IMR-90 (cell line): ENCODE measurements around the gene ARL14. TPM values are rescaled to one million over a fixed set of nuclear protein-coding genes. Genes with fewer than 3 reads are reported as not detected.

Experiments used
- ATAC-seq: fragments of 200-7000 bp; cut with Tn5 transposase; 2 replicates; pipeline ENCODE4 v1.9.1; 2020; ENCODE audit warnings: low read depth, mild to moderate bottlenecking, moderate library complexity
- BruUV-seq: library from RNA; stranded (reverse); fragments of 400-500 nt; replicated peaks from 2 replicates; lab custom pipeline; 2021; lab: Mats Ljungman, UMichigan
- CTCF ChIA-PET: fragments of 300-600 bp; formaldehyde crosslinking; extraction: SDS; loops from one replicate; lab custom pipeline; 2021; ENCODE audit warnings: antibody characterized with exemption; lab: Yijun Ruan, JAX
- POLR2A ChIA-PET: fragments of 300-600 bp; sonication (Branson Sonifier 250); formaldehyde crosslinking; loops from one replicate; lab custom pipeline; 2022; ENCODE audit warnings: antibody characterized with exemption; ENCODE audit not compliant: unreplicated experiment; lab: Charles Lee
- DNase-seq: peaks from one replicate; pipeline ENCODE4 v3.0.0; 2013
- H2AFZ ChIP-seq: replicated peaks from 2 replicates; pipeline ENCODE3; 2013; ENCODE audit warnings: low read length, mild to moderate bottlenecking; ENCODE audit not compliant: poor library complexity
- H2AK5ac ChIP-seq: 2 replicates; pipeline ENCODE4 v1.6.1; 2013; ENCODE audit warnings: low read depth, low read length, inconsistent platforms
- H2AK9ac ChIP-seq: replicated peaks from 2 replicates; pipeline ENCODE3; 2013; ENCODE audit warnings: mild to moderate bottlenecking, low read depth, low read length, moderate library complexity; ENCODE audit not compliant: poor library complexity
- H2BK120ac ChIP-seq: 2 replicates; pipeline ENCODE4 v1.6.1; 2013; ENCODE audit warnings: low read depth, low read length, inconsistent platforms
- H2BK15ac ChIP-seq: 3 replicates; pipeline ENCODE4 v1.6.1; 2013; ENCODE audit warnings: low read depth, low read length, inconsistent platforms
- H2BK20ac ChIP-seq: 2 replicates; pipeline ENCODE4 v1.6.1; 2013; ENCODE audit warnings: low read depth, mild to moderate bottlenecking, inconsistent platforms, low read length, moderate library complexity
- H2BK5ac ChIP-seq: 2 replicates; pipeline ENCODE4 v1.6.1; 2013; ENCODE audit warnings: mild to moderate bottlenecking, low read depth, low read length, inconsistent platforms; ENCODE audit not compliant: poor library complexity, severe bottlenecking
- H3K14ac ChIP-seq: replicated peaks from 2 replicates; pipeline ENCODE4 v1.6.1; 2013; ENCODE audit warnings: low read depth, low read length, inconsistent platforms
- H3K18ac ChIP-seq: 2 replicates; pipeline ENCODE4 v1.6.1; 2013; ENCODE audit warnings: low read depth, low read length, control low read depth
- H3K23ac ChIP-seq: 2 replicates; pipeline ENCODE4 v1.6.1; 2013; ENCODE audit warnings: low read depth, low read length, inconsistent platforms
- H3K27ac ChIP-seq: 2 replicates; pipeline ENCODE4 v1.5.1; 2013; ENCODE audit warnings: mild to moderate bottlenecking, control low read depth, low read length; ENCODE audit not compliant: insufficient read depth
- H3K27me3 ChIP-seq: 2 replicates; pipeline ENCODE4 v1.6.1; 2013; ENCODE audit warnings: low read length; ENCODE audit not compliant: control insufficient read depth, insufficient read depth
- H3K36me3 ChIP-seq: 2 replicates; pipeline ENCODE4 v1.6.1; 2013; ENCODE audit warnings: low read length, mixed read lengths; ENCODE audit not compliant: control insufficient read depth, insufficient read depth
- H3K4ac ChIP-seq: 2 replicates; pipeline ENCODE4 v1.6.1; 2013; ENCODE audit warnings: low read depth, low read length, inconsistent platforms
- H3K4me1 ChIP-seq: 2 replicates; pipeline ENCODE4 v1.6.1; 2013; ENCODE audit warnings: low read length, mixed read lengths; ENCODE audit not compliant: control insufficient read depth, insufficient read depth
- H3K4me2 ChIP-seq: 2 replicates; pipeline ENCODE4 v1.6.1; 2013; ENCODE audit warnings: low read depth, mild to moderate bottlenecking, control low read depth, low read length, moderate library complexity
- H3K4me3 ChIP-seq: 2 replicates; pipeline ENCODE4 v1.5.1; 2013; ENCODE audit warnings: low read depth, mild to moderate bottlenecking, control low read depth, low read length, moderate library complexity; ENCODE audit not compliant: insufficient read depth
- H3K56ac ChIP-seq: 2 replicates; pipeline ENCODE4 v1.6.1; 2013; ENCODE audit warnings: low read length, inconsistent platforms; ENCODE audit not compliant: insufficient read depth; ENCODE audit errors: extremely low read depth
- H3K79me1 ChIP-seq, 2 experiments: 2 replicates each; pipeline ENCODE4 v1.6.1; 2013; ENCODE audit warnings: low read length in 2 of 2, inconsistent platforms in 1 of 2, low read depth in 1 of 2
- H3K9ac ChIP-seq: 2 replicates; pipeline ENCODE4 v1.6.1; 2013; ENCODE audit warnings: low read depth, low read length, control low read depth
- H3K9me1 ChIP-seq: 2 replicates; pipeline ENCODE4 v1.6.1; 2013; ENCODE audit warnings: low read length, inconsistent platforms; ENCODE audit not compliant: insufficient read depth
- H3K9me3 ChIP-seq: 2 replicates; pipeline ENCODE4 v1.6.1; 2013; ENCODE audit warnings: low read length; ENCODE audit not compliant: control insufficient read depth, insufficient read depth
- H4K20me1 ChIP-seq: 2 replicates; pipeline ENCODE4 v1.6.1; 2013; ENCODE audit warnings: low read length, inconsistent platforms; ENCODE audit not compliant: insufficient read depth
- H4K5ac ChIP-seq: 2 replicates; pipeline ENCODE4 v1.6.1; 2013; ENCODE audit warnings: mild to moderate bottlenecking, low read depth, low read length, control low read depth
- H4K8ac ChIP-seq, 2 experiments: 2 replicates each; pipeline ENCODE4 v1.6.1; 2013; ENCODE audit warnings: low read depth in 2 of 2, low read length in 2 of 2, control low read depth in 1 of 2, inconsistent platforms in 1 of 2
- H4K91ac ChIP-seq: 2 replicates; pipeline ENCODE4 v1.6.1; 2013; ENCODE audit warnings: low read depth, low read length, inconsistent platforms; ENCODE audit not compliant: insufficient read depth
- MAFK ChIP-seq: IDR thresholded peaks from 2 replicates; pipeline ENCODE4 v1.6.1; 2012; ENCODE audit warnings: low read depth, low read length, improper control_type of control experiment
- RAD21 ChIP-seq: IDR thresholded peaks from 2 replicates; pipeline ENCODE4 v1.6.1; 2012; ENCODE audit warnings: low read length, improper control_type of control experiment
- RFX5 ChIP-seq: IDR thresholded peaks from 2 replicates; pipeline ENCODE4 v1.8.0; 2012; ENCODE audit warnings: low read depth, mild to moderate bottlenecking, low read length, moderate library complexity
- SMC3 ChIP-seq: fragments of 150-350 bp; IDR thresholded peaks from 2 replicates; pipeline ENCODE4 v1.6.1; 2016; ENCODE audit warnings: low read depth, mild to moderate bottlenecking, antibody characterized with exemption, low read length, moderate library complexity
- WGBS, 2 experiments: methylation state at CpG; one replicate each; pipeline versions ENCODE4 v1.1.5 to v1.1.7; 2013; ENCODE audit warnings: missing lambda C conversion rate in 2 of 2; ENCODE audit not compliant: insufficient read length in 1 of 2; ENCODE audit errors: extremely low coverage in 2 of 2; 5-methylcytosine and 5-hydroxymethylcytosine counted together
- dilution Hi-C: fragments of 300-500 bp; cut with HindIII; formaldehyde crosslinking; loops from one replicate; pipeline ENCODE4 v1.14.3; 2018; ENCODE audit warnings: low sequenced_read_pairs; ENCODE audit not compliant: unreplicated experiment
- in situ Hi-C: fragments of 300-500 bp; cut with MboI; formaldehyde crosslinking; loops from 3 replicates; pipeline ENCODE4 v1.14.3; 2019; ENCODE audit warnings: low sequenced_read_pairs, inconsistent platforms, mixed read lengths
- intact Hi-C: fragments of 100-400 bp; cut with micrococcal nuclease; formaldehyde crosslinking; loops from 2 replicates; pipeline ENCODE4 v1.10.0; 2022
- polyA plus RNA-seq, 3 experiments: library from polyadenylated mRNA; depleted of rRNA; stranded (reverse); fragments of >200 nt; gene quantifications; 2 replicates each; pipeline ENCODE4 v1.2.3, GENCODE V29; 2012; ENCODE audit warnings: low replicate concordance in 1 of 3
- total RNA-seq: library from RNA; depleted of rRNA; stranded (reverse); fragments of >200 nt; gene quantifications from 2 replicates; pipeline ENCODE4 v1.2.3, GENCODE V29; 2012
- TF ChIP-seq, protein P1 (sequence below): conservative IDR thresholded peaks from 2 replicates; pipeline ENCODE4 v1.5.1; 2012; ENCODE audit warnings: mild to moderate bottlenecking, low read depth, low read length, improper control_type of control experiment
- TF ChIP-seq, protein P2 (sequence below): fragments of 150-350 bp; IDR thresholded peaks from 2 replicates; pipeline ENCODE4 v1.6.1; 2017; ENCODE audit warnings: mild to moderate bottlenecking, antibody characterized with exemption, low read length, low read depth

Gene ARL14
- total and polyA plus RNA-seq, 2 of the 4 experiments (the other 2 are of a cell fraction), result 0.15 to 0.18 TPM

DNA sequence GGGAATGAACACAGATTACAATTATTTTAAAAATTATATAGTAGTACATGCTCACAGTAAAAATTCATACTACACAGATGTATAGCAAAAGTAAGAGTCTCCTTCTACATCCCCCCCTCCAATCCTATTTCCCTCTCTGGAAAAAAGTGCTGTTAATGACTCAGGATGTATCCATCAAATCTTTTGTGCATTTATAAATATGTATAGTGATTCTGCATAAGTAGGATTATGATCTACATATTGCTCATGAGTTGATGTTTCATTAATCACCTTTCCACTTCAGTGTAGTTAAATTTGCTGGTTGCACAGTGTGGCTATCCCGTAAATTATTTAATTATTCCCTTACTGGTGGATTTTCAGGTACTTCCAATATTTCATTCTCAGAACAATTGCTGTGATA is 25.3 kb downstream of the ARL14 start:
- H3K4me3 ChIP-seq, result no peak overlapping the region
- H3K23ac ChIP-seq, result no peak overlapping the region
- no peak overlapping the region for H2AK9ac ChIP-seq
- POLR2A ChIA-PET, result no interaction called here
- H3K9me1 ChIP-seq, result no peaks in the 10 kb centered on the region; the same call in 1 of the 2 replicates
- no peak overlapping the region for H3K4ac ChIP-seq
- BruUV-seq, result no TSS peak
- no peak overlapping the region for H4K8ac ChIP-seq
- H3K18ac ChIP-seq, result no peak overlapping the region
- H2BK120ac ChIP-seq, result no peak overlapping the region
- TF ChIP-seq SMC3, result no peak
- no peak for TF ChIP-seq RFX5
- no peak for TF ChIP-seq MAFK
- TF ChIP-seq, protein P1, sequence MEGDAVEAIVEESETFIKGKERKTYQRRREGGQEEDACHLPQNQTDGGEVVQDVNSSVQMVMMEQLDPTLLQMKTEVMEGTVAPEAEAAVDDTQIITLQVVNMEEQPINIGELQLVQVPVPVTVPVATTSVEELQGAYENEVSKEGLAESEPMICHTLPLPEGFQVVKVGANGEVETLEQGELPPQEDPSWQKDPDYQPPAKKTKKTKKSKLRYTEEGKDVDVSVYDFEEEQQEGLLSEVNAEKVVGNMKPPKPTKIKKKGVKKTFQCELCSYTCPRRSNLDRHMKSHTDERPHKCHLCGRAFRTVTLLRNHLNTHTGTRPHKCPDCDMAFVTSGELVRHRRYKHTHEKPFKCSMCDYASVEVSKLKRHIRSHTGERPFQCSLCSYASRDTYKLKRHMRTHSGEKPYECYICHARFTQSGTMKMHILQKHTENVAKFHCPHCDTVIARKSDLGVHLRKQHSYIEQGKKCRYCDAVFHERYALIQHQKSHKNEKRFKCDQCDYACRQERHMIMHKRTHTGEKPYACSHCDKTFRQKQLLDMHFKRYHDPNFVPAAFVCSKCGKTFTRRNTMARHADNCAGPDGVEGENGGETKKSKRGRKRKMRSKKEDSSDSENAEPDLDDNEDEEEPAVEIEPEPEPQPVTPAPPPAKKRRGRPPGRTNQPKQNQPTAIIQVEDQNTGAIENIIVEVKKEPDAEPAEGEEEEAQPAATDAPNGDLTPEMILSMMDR, result no peak
- TF ChIP-seq, protein P2, sequence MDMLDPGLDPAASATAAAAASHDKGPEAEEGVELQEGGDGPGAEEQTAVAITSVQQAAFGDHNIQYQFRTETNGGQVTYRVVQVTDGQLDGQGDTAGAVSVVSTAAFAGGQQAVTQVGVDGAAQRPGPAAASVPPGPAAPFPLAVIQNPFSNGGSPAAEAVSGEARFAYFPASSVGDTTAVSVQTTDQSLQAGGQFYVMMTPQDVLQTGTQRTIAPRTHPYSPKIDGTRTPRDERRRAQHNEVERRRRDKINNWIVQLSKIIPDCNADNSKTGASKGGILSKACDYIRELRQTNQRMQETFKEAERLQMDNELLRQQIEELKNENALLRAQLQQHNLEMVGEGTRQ, result no peak
- no peak for TF ChIP-seq RAD21
- H3K14ac ChIP-seq, result no peak overlapping the region
- CTCF ChIA-PET, result no interaction called here
- H3K36me3 ChIP-seq, result no peaks in the 10 kb centered on the region
- H3K27me3 ChIP-seq, result no peaks in the 10 kb centered on the region
- no peak overlapping the region for H2BK20ac ChIP-seq
- no peak overlapping the region for H4K5ac ChIP-seq
- H4K91ac ChIP-seq, result no peak overlapping the region
- no peaks in the 10 kb centered on the region for H3K9me3 ChIP-seq
- no peak overlapping the region for H3K4me2 ChIP-seq
- DNase-seq, result no peak
- H3K4me1 ChIP-seq, result peaks cover 6% of the 10 kb centered on the region
- no peak overlapping the region for H3K9ac ChIP-seq
- H2AK5ac ChIP-seq, result no peak overlapping the region
- no CpG with 5 or more reads among the region's 1 CpG for WGBS, 2 experiments
- H2BK15ac ChIP-seq, result no peak overlapping the region
- intact Hi-C loops, result loop anchor here (10.0 kb wide), 1 partner anchor 573 kb away; no protein-coding TSS in a partner anchor
- H2BK5ac ChIP-seq, result no peak overlapping the region
- in situ Hi-C loops, result loop anchor here (25.0 kb wide), 1 partner anchor 710 kb away; no protein-coding TSS in a partner anchor
- no peaks in the 10 kb centered on the region for H3K79me1 ChIP-seq
- ATAC-seq, result no peak
- dilution Hi-C loops, result no loop called here
- no peak overlapping the region for H3K56ac ChIP-seq
- no peak overlapping the region for H2AFZ ChIP-seq
- H3K27ac ChIP-seq, result no peak overlapping the region
- H4K20me1 ChIP-seq, result no peaks in the 10 kb centered on the region
